Stimulated activated CD4-positive, alpha-beta T cell treated with anti-CD3 and anti-CD28 coated beads, TNF-alpha, amount 100 ng/mL, for 24 hours (primary cell): Measurements from ENCODE around the gene ZNF443.
"Not testable (repeated sequence)": the region's sequence is repeated elsewhere in the genome, so short reads cannot be mapped to it uniquely, and the experiment has no call there.

Source experiments
- DNase-seq, 3 experiments: peaks; one replicate each; pipeline ENCODE4 v3.0.0-alpha.2; 2020; ENCODE audit warnings: low read depth in 3 of 3

ZNF443 gene

DNA sequence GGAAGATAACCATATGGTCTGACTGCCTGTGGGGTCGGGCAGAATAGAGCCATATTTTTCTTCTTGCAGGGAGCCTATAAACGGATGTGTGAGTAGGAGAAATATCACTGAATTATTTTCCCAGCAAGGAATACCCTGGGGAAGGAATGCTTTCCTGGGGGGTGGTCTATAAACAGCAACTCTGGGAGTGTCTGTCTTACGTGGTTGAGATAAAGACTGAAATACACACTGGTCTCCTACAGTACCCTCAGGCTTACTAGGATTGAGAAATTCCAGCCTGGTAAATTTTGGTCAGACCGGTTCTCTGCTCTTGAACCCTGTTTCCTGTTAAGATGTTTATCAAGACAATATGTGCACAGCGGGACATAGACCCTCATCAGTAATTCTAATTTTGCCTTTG, 23.5 kb downstream of the ZNF443 start:
- DNase-seq = not testable (repeated sequence)

- DNase-seq = no peak
Measured at GRCh38 chr19:12411893-12412292, 28.9 kb downstream of the ZNF443 start.

DNA sequence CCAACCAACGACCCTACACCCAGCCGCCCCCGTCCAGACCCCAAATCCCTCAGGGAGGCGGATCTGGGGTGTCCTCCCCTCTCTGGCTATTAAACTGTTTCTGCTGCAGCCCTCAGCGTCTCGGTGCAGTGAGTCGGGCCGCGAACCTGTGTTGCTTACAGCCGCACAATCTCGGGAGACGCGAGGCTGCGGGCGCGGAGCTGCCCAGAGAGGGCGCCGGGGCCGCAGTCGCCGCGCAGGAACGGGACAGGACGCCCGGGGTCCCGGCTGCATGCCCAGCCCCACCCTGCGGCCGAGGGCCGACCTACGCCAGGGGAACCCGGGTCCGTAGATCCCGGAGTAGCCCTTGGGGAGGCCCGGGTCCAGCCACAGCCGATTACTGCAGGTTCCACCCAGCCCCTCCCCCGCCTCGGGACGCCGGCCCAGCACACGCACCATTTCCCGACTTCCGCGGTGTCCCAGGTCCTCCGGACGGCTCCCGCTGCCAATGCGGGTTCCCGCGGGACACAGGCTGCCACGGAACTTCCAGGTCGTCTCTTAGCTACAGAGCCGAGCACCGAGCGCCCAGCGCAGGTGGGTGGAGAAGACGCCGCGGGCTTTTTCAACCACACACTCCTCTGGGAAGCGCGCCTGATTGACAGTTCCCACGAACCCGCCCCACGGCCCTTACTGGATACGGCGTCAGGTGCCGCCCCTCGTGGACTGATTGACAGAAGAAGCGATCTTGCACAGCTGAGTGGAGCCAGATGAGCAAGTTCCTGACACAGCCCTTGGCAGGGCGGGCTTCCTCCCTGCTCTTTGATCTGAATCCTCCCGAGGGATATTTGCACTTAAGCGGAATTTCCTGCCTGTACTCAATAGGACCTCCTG, 40.0 kb downstream of the ZNF443 start, which contains the start of gene ZNF799:
Gene ZNF799 (minus strand): TSS at position 639 of the 870 bp plus-strand sequence. CDS start 201 bp downstream, at position 438.
- DNase-seq = peak; percentile 79 to 92 (median 80)

- DNase-seq = peak in 1 of 3 experiments; percentile 32
Measured at GRCh38 chr19:12399901-12400632, 40.8 kb downstream of the ZNF443 start.

GRCh38 chr19:12391148-12391547, 49.7 kb downstream of the ZNF443 start:
- not testable (repeated sequence) for DNase-seq

- not testable (repeated sequence) for DNase-seq
Measured at GRCh38 chr19:12386365-12386764, 54.5 kb downstream of the ZNF443 start.

DNA sequence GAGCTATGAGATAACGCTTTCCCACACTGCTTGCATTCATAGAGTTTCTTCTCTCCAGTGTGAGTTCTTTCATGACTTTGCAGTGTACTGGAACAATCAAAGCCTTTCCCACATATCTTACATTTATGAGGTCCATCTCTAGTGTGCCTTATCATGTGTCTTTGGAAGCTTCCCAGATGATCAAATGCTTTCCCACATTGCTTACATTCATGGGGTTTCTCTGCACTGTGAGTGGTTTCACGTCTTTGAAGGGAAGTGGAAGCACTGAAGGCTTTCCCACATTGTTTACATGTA, 60.4 kb downstream of the ZNF443 start:
- no peak for DNase-seq

- no peak for DNase-seq
Measured at GRCh38 chr19:12379732-12380443, 60.9 kb downstream of the ZNF443 start.
